Measurements from ENCODE around the gene NDUFB1. TPM values are rescaled to one million over a fixed set of nuclear protein-coding genes. Genes with fewer than 3 reads are reported as not detected.

NDUFB1 gene
- total RNA-seq, 1 donor from 2014 or later: 103 TPM

GRCh38 chr14:92153581-92153980, 32.1 kb upstream of the NDUFB1 start:
- H3K9me3 Mint-ChIP-seq: no peaks in the 10 kb centered on the region
- peaks cover 49% of the 10 kb centered on the region for H3K36me3 Mint-ChIP-seq
- H3K27ac Mint-ChIP-seq: no peak overlapping the region
- no peaks in the 10 kb centered on the region for H3K27me3 Mint-ChIP-seq (ENCODE audit: low read depth)
- TF ChIP-seq CTCF (IDR thresholded peaks at IDR 0.05; ENCODE audit: unreplicated experiment): no peak
- no peak for DNase-seq (ENCODE audit: low spot score in 2 of 2, unreplicated experiment in 2 of 2)
- no peaks in the 10 kb centered on the region for H3K4me1 Mint-ChIP-seq
- no peak overlapping the region for H3K4me3 Mint-ChIP-seq

DNA sequence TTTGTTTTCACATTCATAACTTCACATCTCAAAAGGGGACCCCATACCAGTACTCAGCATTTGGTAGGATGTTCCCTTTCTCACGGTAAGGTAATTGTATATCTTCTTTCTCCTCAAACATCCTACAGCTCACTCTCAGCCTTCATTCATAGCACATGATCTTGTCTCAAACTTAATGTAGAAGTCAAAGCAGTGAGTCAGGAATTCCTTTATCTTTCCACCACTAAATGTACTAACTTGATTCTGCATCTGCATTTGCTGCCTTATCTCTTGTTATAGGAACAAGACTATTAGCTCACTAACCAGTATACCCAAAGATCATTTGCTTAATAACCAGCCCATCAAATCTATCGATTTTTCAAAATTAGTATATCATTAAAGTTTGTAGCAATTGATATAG, 23.2 kb upstream of the NDUFB1 start:
- no peak for TF ChIP-seq CTCF (IDR thresholded peaks at IDR 0.05; ENCODE audit: unreplicated experiment)
- no peaks in the 10 kb centered on the region for H3K4me1 Mint-ChIP-seq
- no peaks in the 10 kb centered on the region for H3K27me3 Mint-ChIP-seq (ENCODE audit: low read depth)
- DNase-seq (ENCODE audit: low spot score in 2 of 2, unreplicated experiment in 2 of 2): no peak
- H3K9me3 Mint-ChIP-seq: no peaks in the 10 kb centered on the region
- H3K27ac Mint-ChIP-seq: no peak overlapping the region
- peaks cover 41% of the 10 kb centered on the region for H3K36me3 Mint-ChIP-seq
- H3K4me3 Mint-ChIP-seq: no peak overlapping the region

- H3K36me3 Mint-ChIP-seq: peaks cover 36% of the 10 kb centered on the region
- H3K27ac Mint-ChIP-seq: no peak overlapping the region
- H3K27me3 Mint-ChIP-seq (ENCODE audit: low read depth): no peaks in the 10 kb centered on the region
- H3K4me3 Mint-ChIP-seq: no peak overlapping the region
- no peak for TF ChIP-seq CTCF (IDR thresholded peaks at IDR 0.05; ENCODE audit: unreplicated experiment)
- H3K4me1 Mint-ChIP-seq: no peaks in the 10 kb centered on the region
- no peak for DNase-seq (ENCODE audit: low spot score in 2 of 2, unreplicated experiment in 2 of 2)
- no peaks in the 10 kb centered on the region for H3K9me3 Mint-ChIP-seq
These were observed 22.5 kb upstream of the NDUFB1 start for GRCh38 chr14:92143962-92144361.

DNA sequence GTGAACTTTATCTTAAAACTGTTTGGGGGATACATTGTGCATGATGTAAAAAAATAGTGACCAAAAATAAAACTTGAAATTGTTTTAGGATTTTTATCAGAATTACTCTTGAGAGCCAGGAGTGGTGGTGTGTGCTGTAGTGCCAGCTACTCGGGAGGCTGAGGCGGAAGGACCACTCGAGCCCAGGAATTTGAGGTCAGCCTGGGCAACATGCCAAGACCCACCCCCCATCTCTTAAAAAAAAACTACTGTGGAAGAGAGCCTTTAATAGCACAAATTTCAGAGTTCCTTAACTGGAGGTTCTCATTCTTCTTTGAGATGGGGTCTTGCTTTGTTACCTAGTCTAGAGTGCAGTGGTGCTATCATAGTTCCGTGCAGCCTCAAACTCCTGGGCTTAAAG, 21.8 kb upstream of the NDUFB1 start:
- Mint-ChIP-seq H3K27ac (no peak overlapping the region), H3K4me3 (no peak overlapping the region), H3K27me3 (ENCODE audit: low read depth) (no peaks in the 10 kb centered on the region), H3K4me1 (no peaks in the 10 kb centered on the region), H3K36me3 (peaks cover 39% of the 10 kb centered on the region), H3K9me3 (no peaks in the 10 kb centered on the region)
- no peak for DNase-seq (ENCODE audit: low spot score in 2 of 2, unreplicated experiment in 2 of 2)
- TF ChIP-seq CTCF (IDR thresholded peaks at IDR 0.05; ENCODE audit: unreplicated experiment): no peak

DNA sequence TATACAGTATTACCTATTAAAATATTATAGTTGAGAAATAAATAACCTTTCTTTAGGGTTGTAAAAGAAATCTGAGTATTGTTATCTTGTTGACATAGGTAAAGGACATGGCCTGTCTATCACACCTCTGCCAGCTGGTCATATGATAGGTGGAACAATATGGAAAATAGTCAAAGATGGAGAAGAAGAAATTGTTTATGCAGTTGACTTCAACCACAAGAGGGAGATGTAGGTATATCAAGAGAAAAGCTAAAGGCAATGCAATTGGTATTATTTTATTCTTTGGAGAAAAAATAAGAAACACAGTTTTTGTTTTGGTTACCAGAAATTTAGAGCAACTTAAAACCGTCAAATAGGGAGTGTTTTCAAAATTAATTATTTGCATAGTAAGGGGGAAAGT, 13.8 kb upstream of the NDUFB1 start:
- peaks cover 34% of the 10 kb centered on the region for H3K36me3 Mint-ChIP-seq
- TF ChIP-seq CTCF (IDR thresholded peaks at IDR 0.05; ENCODE audit: unreplicated experiment): peak; percentile 43
- no peak for DNase-seq (ENCODE audit: low spot score in 2 of 2, unreplicated experiment in 2 of 2)
- no peak overlapping the region for H3K27ac Mint-ChIP-seq
- no peaks in the 10 kb centered on the region for H3K9me3 Mint-ChIP-seq
- H3K4me1 Mint-ChIP-seq: no peaks in the 10 kb centered on the region
- no peaks in the 10 kb centered on the region for H3K27me3 Mint-ChIP-seq (ENCODE audit: low read depth)
- no peak overlapping the region for H3K4me3 Mint-ChIP-seq

GRCh38 chr14:92134456-92134855, 12.9 kb upstream of the NDUFB1 start:
- DNase-seq (ENCODE audit: low spot score in 2 of 2, unreplicated experiment in 2 of 2): no peak

More at GRCh38 chr14:92134456-92134855, 12.9 kb upstream of the NDUFB1 start:
- H3K4me1 Mint-ChIP-seq: no peaks in the 10 kb centered on the region
- H3K27me3 Mint-ChIP-seq (ENCODE audit: low read depth): no peaks in the 10 kb centered on the region
- TF ChIP-seq CTCF (IDR thresholded peaks at IDR 0.05; ENCODE audit: unreplicated experiment): no peak
- H3K27ac Mint-ChIP-seq: no peak overlapping the region
- no peak overlapping the region for H3K4me3 Mint-ChIP-seq
- no peaks in the 10 kb centered on the region for H3K9me3 Mint-ChIP-seq
- H3K36me3 Mint-ChIP-seq: peaks cover 39% of the 10 kb centered on the region

Data from mesothelial cell of epicardium (in vitro differentiated cells).